ENCODE measurements around the gene APLP2. TPM values are rescaled to one million over a fixed set of nuclear protein-coding genes. Genes with fewer than 3 reads are reported as not detected.

Gene APLP2
- total RNA-seq, 1 experiment from 2014 or later: 345 TPM

DNA sequence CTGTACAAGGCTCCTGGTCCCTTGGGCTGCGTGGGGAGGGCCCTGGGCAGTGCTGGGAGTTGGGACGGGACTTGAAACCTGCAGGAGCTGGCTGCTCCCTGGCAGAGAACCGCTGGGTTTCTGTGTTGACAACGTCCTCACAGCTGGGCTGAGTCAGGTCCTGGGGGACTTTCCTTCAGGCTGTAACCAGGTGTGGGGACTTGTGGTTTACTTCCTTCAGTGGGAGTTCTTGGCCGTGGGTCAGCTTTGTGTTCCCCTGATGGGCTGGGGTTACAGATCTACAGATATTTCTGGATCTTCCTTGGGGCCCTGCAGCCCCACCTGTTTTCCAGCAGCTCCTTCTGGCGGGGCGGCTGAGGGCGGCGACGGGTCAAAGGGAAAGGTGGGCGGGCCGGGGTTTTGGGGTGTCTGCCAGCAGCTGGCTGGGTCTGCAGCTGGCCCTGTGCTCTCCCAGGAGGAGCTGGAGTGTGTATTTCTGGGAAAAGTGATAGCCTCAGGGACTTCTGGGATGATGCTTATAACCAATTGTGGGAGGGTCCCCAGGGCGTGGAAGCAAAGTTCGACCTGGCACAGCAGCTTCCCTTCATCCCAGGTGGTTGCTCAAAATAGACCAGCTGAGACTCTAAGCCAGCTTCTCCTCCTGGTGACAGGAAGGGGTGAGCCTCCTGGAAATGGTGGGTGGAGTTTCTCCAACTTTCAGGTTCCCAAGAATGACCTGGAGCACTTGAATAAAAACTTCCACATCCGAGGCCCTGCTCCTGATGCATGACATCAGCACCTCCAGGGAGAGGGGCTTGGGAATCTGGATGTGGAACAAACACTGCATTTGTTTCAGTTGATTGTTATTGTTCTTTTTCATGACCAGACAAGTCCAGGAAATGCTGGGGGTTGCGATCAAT lies 109.0 kb downstream of the APLP2 start:
- peaks cover 25% of the 10 kb centered on the region for H3K4me1 ChIP-seq (ENCODE audit: insufficient read depth, low read length)
- no peak for DNase-seq
- H2AFZ ChIP-seq (ENCODE audit: low read length): no peak overlapping the region
- H3K9me2 ChIP-seq (replicated peaks; ENCODE audit: low read length): no peaks in the 10 kb centered on the region
- ATAC-seq: no peak
- no peak overlapping the region for H3K27ac ChIP-seq (ENCODE audit: low read length)
- peaks cover 97% of the 10 kb centered on the region for H3K79me2 ChIP-seq (ENCODE audit: low read length)
- H3K9ac ChIP-seq (ENCODE audit: low read length): no peak overlapping the region
- peaks cover 34% of the 10 kb centered on the region for H4K20me1 ChIP-seq (ENCODE audit: low read length)
- H3K27me3 ChIP-seq (ENCODE audit: low read length): no peaks in the 10 kb centered on the region
- ChIA-PET POLR2A (ENCODE audit: unreplicated experiment) (no interaction called here), CTCF (no interaction called here)
- peaks cover 12% of the 10 kb centered on the region for H3K36me3 ChIP-seq (ENCODE audit: low read depth, low read length)
- no TSS peak for BruUV-seq (replicated peaks)
- no peaks in the 10 kb centered on the region for H3K9me3 ChIP-seq (ENCODE audit: low read length)
- intact Hi-C loops (cut with micrococcal nuclease): no loop called here
- TF ChIP-seq, protein P1, sequence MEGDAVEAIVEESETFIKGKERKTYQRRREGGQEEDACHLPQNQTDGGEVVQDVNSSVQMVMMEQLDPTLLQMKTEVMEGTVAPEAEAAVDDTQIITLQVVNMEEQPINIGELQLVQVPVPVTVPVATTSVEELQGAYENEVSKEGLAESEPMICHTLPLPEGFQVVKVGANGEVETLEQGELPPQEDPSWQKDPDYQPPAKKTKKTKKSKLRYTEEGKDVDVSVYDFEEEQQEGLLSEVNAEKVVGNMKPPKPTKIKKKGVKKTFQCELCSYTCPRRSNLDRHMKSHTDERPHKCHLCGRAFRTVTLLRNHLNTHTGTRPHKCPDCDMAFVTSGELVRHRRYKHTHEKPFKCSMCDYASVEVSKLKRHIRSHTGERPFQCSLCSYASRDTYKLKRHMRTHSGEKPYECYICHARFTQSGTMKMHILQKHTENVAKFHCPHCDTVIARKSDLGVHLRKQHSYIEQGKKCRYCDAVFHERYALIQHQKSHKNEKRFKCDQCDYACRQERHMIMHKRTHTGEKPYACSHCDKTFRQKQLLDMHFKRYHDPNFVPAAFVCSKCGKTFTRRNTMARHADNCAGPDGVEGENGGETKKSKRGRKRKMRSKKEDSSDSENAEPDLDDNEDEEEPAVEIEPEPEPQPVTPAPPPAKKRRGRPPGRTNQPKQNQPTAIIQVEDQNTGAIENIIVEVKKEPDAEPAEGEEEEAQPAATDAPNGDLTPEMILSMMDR (conservative IDR thresholded peaks at IDR 0.05; ENCODE audit: low read depth, low read length): no peak
- no peak for TF ChIP-seq EZH2phosphoT487 (IDR thresholded peaks at IDR 0.05; ENCODE audit: borderline replicate concordance, low read length)
- no peak for TF ChIP-seq EZH2 (IDR thresholded peaks at IDR 0.05; ENCODE audit: low read length, unreplicated experiment)
- H3K4me3 ChIP-seq (ENCODE audit: low read length): no peak overlapping the region
- no peaks in the 10 kb centered on the region for H3F3A ChIP-seq (ENCODE audit: low read length, unreplicated experiment)
- no peak overlapping the region for H3K4me2 ChIP-seq (ENCODE audit: low read length)

DNA sequence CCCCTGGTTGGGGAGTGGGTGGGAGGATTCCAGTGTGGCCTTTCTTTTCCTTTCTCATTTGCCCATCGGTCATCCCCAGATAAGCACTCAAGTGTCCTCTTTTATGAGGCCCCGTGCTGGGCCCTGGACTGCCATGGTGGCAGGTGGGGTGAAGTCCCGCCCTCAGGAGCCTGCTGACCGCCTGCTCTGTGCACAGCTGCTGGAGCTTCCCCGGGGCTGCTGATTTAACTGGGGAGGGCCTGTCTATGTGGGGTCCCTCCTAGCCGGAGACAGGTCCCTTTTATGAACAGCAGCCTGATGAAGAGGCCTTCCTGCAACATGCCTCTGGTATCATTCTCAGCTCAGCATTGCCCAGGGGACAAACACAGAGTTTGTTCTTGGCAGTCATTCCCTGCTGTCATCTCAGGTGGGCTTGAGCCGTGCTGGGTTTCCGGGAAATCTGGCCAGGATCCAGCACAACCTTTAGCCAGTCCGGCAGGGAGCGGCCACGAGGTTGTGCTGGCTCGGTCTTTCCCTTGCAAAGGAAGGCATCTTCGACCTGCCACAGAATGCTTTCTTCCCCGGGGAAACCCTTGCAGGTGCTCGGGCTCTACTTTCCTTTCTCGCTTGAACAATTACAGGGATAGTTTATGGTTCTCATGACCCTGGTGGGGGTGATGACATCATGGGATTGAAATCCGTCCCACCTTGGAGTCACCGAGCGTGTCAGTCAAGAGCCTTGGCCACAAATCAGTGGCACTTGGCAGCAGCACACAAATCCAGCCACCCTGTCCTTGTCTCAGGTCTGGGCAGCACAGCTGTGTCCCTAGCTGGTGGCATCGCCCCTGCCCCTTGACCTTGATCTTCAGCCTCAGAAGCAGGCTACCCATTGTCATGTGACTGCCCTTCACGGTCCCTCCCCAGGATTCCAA lies 110.0 kb downstream of the APLP2 start:
- intact Hi-C loops (cut with micrococcal nuclease): no loop called here

More for the DNA sequence above, 110.0 kb downstream of the APLP2 start:
- TF ChIP-seq, protein P1 (conservative IDR thresholded peaks at IDR 0.05; ENCODE audit: low read depth, low read length): no peak
- TF ChIP-seq EZH2 (IDR thresholded peaks at IDR 0.05; ENCODE audit: low read length, unreplicated experiment) (no peak), EZH2phosphoT487 (IDR thresholded peaks at IDR 0.05; ENCODE audit: borderline replicate concordance, low read length) (no peak)
- no peaks in the 10 kb centered on the region for H3K27me3 ChIP-seq (ENCODE audit: low read length)
- peaks cover 34% of the 10 kb centered on the region for H4K20me1 ChIP-seq (ENCODE audit: low read length)
- ChIA-PET POLR2A (ENCODE audit: unreplicated experiment) (no interaction called here), CTCF (no interaction called here)
- DNase-seq: no peak
- no peak overlapping the region for H3K9ac ChIP-seq (ENCODE audit: low read length)
- ATAC-seq: no peak
- no peak overlapping the region for H3K27ac ChIP-seq (ENCODE audit: low read length)
- H3F3A ChIP-seq (ENCODE audit: low read length, unreplicated experiment): no peaks in the 10 kb centered on the region
- BruUV-seq (replicated peaks): no TSS peak
- H3K4me2 ChIP-seq (ENCODE audit: low read length): no peak overlapping the region
- no peaks in the 10 kb centered on the region for H3K9me3 ChIP-seq (ENCODE audit: low read length)
- H2AFZ ChIP-seq (ENCODE audit: low read length): no peak overlapping the region
- H3K9me2 ChIP-seq (replicated peaks; ENCODE audit: low read length): no peaks in the 10 kb centered on the region
- H3K4me1 ChIP-seq (ENCODE audit: insufficient read depth, low read length): peaks cover 25% of the 10 kb centered on the region
- peaks cover 97% of the 10 kb centered on the region for H3K79me2 ChIP-seq (ENCODE audit: low read length)
- peaks cover 11% of the 10 kb centered on the region for H3K36me3 ChIP-seq (ENCODE audit: low read depth, low read length)
- no peak overlapping the region for H3K4me3 ChIP-seq (ENCODE audit: low read length)
